NCI-H2196 treated with DMSO at 0.1 percent for 48 hours (cell line): ENCODE measurements around the gene MOCOS.
"Not testable (repeated sequence)": the region's sequence is repeated elsewhere in the genome, so short reads cannot be mapped to it uniquely, and the experiment has no call there.

Source experiments
- DNase-seq: peaks from one replicate; lab custom pipeline; 2025; ENCODE audit not compliant: unreplicated experiment; lab: John Stamatoyannopoulos, UW

Gene MOCOS

GRCh38 chr18:36187193-36187825, at the start of gene MOCOS:
MOCOS (plus strand) TSS chr18:36187497; CDS start chr18:36187540, 43 bp downstream.
- DNase-seq = no peak

GRCh38 chr18:36139245-36139644, 48.1 kb upstream of the MOCOS start:
- peak; percentile 32 for DNase-seq

- no peak for DNase-seq
These were observed 45.7 kb upstream of the MOCOS start for GRCh38 chr18:36141576-36141975.

- DNase-seq = no peak
These were observed 44.5 kb upstream of the MOCOS start for GRCh38 chr18:36142751-36143150.

- no peak for DNase-seq
These were observed 43.9 kb upstream of the MOCOS start for GRCh38 chr18:36143391-36143790.

- no peak for DNase-seq
These were observed 37.6 kb upstream of the MOCOS start for GRCh38 chr18:36149514-36150289.

GRCh38 chr18:36152781-36153180, 34.5 kb upstream of the MOCOS start:
- DNase-seq = no peak

- no peak for DNase-seq
These were observed 34.1 kb upstream of the MOCOS start for GRCh38 chr18:36153203-36153602.

GRCh38 chr18:36153771-36154170, 33.5 kb upstream of the MOCOS start:
- DNase-seq = no peak

GRCh38 chr18:36155851-36156757, 31.2 kb upstream of the MOCOS start:
- no peak for DNase-seq

- DNase-seq = no peak
These were observed 29.9 kb upstream of the MOCOS start for GRCh38 chr18:36157441-36157840.

- no peak for DNase-seq
These were observed 28.9 kb upstream of the MOCOS start for GRCh38 chr18:36158266-36158867.

- DNase-seq = no peak
These were observed 26.3 kb upstream of the MOCOS start for GRCh38 chr18:36160959-36161371.

GRCh38 chr18:36162981-36163380, 24.3 kb upstream of the MOCOS start:
- no peak for DNase-seq

- DNase-seq = no peak
These were observed 19.5 kb upstream of the MOCOS start for GRCh38 chr18:36167692-36168218.

GRCh38 chr18:36168296-36168695, 19.0 kb upstream of the MOCOS start:
- DNase-seq = not testable (repeated sequence)

- DNase-seq = no peak
These were observed 17.4 kb upstream of the MOCOS start for GRCh38 chr18:36169938-36170337.

- no peak for DNase-seq
These were observed 11.8 kb upstream of the MOCOS start for GRCh38 chr18:36175481-36175880.

- no peak for DNase-seq
These were observed 11.1 kb upstream of the MOCOS start for GRCh38 chr18:36176177-36176584.

GRCh38 chr18:36176711-36177110, 10.6 kb upstream of the MOCOS start:
- DNase-seq = no peak

- no peak for DNase-seq
These were observed 9.4 kb upstream of the MOCOS start for GRCh38 chr18:36177913-36178312.
